Measurements from ENCODE around the gene C1orf116. TPM values are rescaled to one million over a fixed set of nuclear protein-coding genes. Genes with fewer than 3 reads are reported as not detected.

The C1orf116 gene
- polyA plus RNA-seq, 1 of the 3 experiments (the other 2 are of a cell fraction) = 0.02 TPM

- no peak for DNase-seq
- no peaks in the 10 kb centered on the region for H3K9me2 ChIP-seq
- H3K4me3 ChIP-seq (ENCODE audit: low read depth in 2 of 2, low read length in 1 of 2) = no peak overlapping the region
- no peaks in the 10 kb centered on the region for H3F3A ChIP-seq (replicated peaks; ENCODE audit: insufficient read depth)
- 45% methylated on average over 7 of the region's 7 CpGs for WGBS (ENCODE audit: low lambda C conversion rate)
- no peaks in the 10 kb centered on the region for H3K27me3 ChIP-seq (ENCODE audit: insufficient read depth)
- no peaks in the 10 kb centered on the region for H4K20me1 ChIP-seq (ENCODE audit: insufficient read depth)
- H3K27ac ChIP-seq (ENCODE audit: low read depth in 2 of 2, low read length in 1 of 2) = no peak overlapping the region
- H3K4me2 ChIP-seq = no peak overlapping the region
- TF ChIP-seq USF1 (IDR thresholded peaks at IDR 0.05; ENCODE audit: borderline replicate concordance, low read depth) = peak; percentile 69; the same call in 1 of the 2 replicates
- TF ChIP-seq YY1 (IDR thresholded peaks at IDR 0.05; ENCODE audit: low read depth) = no peak
- H3K4me1 ChIP-seq (ENCODE audit: control insufficient read depth in 1 of 2, insufficient read depth in 2 of 2, low read depth in 1 of 2, low read length in 1 of 2) = peaks cover 0 to 8% of the 10 kb centered on the region in 2 experiments; a peak in 2 of 4 replicates
- POLR2A ChIA-PET = no interaction called here
- H2AFZ ChIP-seq (ENCODE audit: low read depth) = no peak overlapping the region
- H3K36me3 ChIP-seq (replicated peaks in 1 of 2; ENCODE audit: control insufficient read depth in 1 of 2, insufficient read depth in 2 of 2, low read length in 1 of 2) = no peaks in the 10 kb centered on the region
- H3K9me3 ChIP-seq = no peaks in the 10 kb centered on the region
- CTCF ChIA-PET = interaction anchor here (0.9 to 1.9 kb wide), 4 partner anchors 12 to 36 kb away, joined by 3 to 6 read pairs (median 5); no protein-coding TSS in a partner anchor
- H3K79me2 ChIP-seq (ENCODE audit: insufficient read depth) = no peaks in the 10 kb centered on the region
- no peak overlapping the region for H3K9ac ChIP-seq
Observed at GRCh38 chr1:207017615-207018559, 14.7 kb downstream of the C1orf116 start.

GRCh38 chr1:207015791-207016190, 16.8 kb downstream of the C1orf116 start:
- ChIA-PET CTCF (interaction anchor here (0.7 kb wide), 2 partner anchors 10 to 11 kb away, joined by 3 read pairs; no protein-coding TSS in a partner anchor), POLR2A (no interaction called here)
- Histone ChIP-seq H3F3A (replicated peaks; ENCODE audit: insufficient read depth) (no peaks in the 10 kb centered on the region), H3K4me1 (ENCODE audit: control insufficient read depth in 1 of 2, insufficient read depth in 2 of 2, low read depth in 1 of 2, low read length in 1 of 2) (peaks cover 0 to 1% of the 10 kb centered on the region in 2 experiments; a peak in 1 of 4 replicates), H3K4me2 (no peak overlapping the region), H3K27ac (ENCODE audit: low read depth in 2 of 2, low read length in 1 of 2) (no peak overlapping the region), H3K36me3 (replicated peaks in 1 of 2; ENCODE audit: control insufficient read depth in 1 of 2, insufficient read depth in 2 of 2, low read length in 1 of 2) (no peaks in the 10 kb centered on the region), H3K27me3 (ENCODE audit: insufficient read depth) (no peaks in the 10 kb centered on the region), H3K9me3 (no peaks in the 10 kb centered on the region), H3K9me2 (no peaks in the 10 kb centered on the region), H3K4me3 (ENCODE audit: low read depth in 2 of 2, low read length in 1 of 2) (no peak overlapping the region), H2AFZ (ENCODE audit: low read depth) (no peak overlapping the region), H4K20me1 (ENCODE audit: insufficient read depth) (no peaks in the 10 kb centered on the region), H3K9ac (no peak overlapping the region), H3K79me2 (ENCODE audit: insufficient read depth) (no peaks in the 10 kb centered on the region)
- TF ChIP-seq FOXJ3 (CRISPR knock-in tag; IDR thresholded peaks at IDR 0.05) = no peak
- TF ChIP-seq SIN3A (IDR thresholded peaks at IDR 0.05; ENCODE audit: borderline replicate concordance, low read depth, low read length) = no peak
- no peak for TF ChIP-seq CHD2 (IDR thresholded peaks at IDR 0.05; ENCODE audit: low read length, partially characterized antibody)
- TF ChIP-seq POLR2AphosphoS5 (IDR thresholded peaks at IDR 0.05; ENCODE audit: low read depth, low read length) = no peak
- no peak for TF ChIP-seq SMC3 (IDR thresholded peaks at IDR 0.05; ENCODE audit: low read depth, low read length)
- no peak for TF ChIP-seq RFX5 (IDR thresholded peaks at IDR 0.05; ENCODE audit: low read length)
- TF ChIP-seq TAF1 (IDR thresholded peaks at IDR 0.05; ENCODE audit: borderline replicate concordance, low read depth, low read length) = no peak
- TF ChIP-seq NRF1 (IDR thresholded peaks at IDR 0.05; ENCODE audit: low read depth, low read length) = no peak
- TF ChIP-seq CTCF (IDR thresholded peaks at IDR 0.05) = no peak
- no peak for TF ChIP-seq GABPA (IDR thresholded peaks at IDR 0.05; ENCODE audit: low read depth)
- TF ChIP-seq FOSL2 (IDR thresholded peaks at IDR 0.05; ENCODE audit: borderline replicate concordance, low read depth) = no peak
- WGBS (ENCODE audit: low lambda C conversion rate) = 39% methylated on average over 2 of the region's 3 CpGs
- DNase-seq = no peak

Measured in SK-N-SH (cell line).